Neutrophil (primary cell): ENCODE data around the gene HORMAD2.
"Not testable (repeated sequence)": the region's sequence is repeated elsewhere in the genome, so short reads cannot be mapped to it uniquely, and the experiment has no call there.

Experiments
- H3K27ac ChIP-seq: fragments of 200-600 bp; sonication (generic); 2 replicates; pipeline ENCODE4 v1.5.1; 2016; ENCODE audit warnings: mild to moderate bottlenecking, moderate library complexity
- H3K27me3 ChIP-seq: fragments of 200-600 bp; sonication (generic); 2 replicates; pipeline ENCODE4 v1.6.0; 2016; ENCODE audit warnings: mild to moderate bottlenecking
- H3K36me3 ChIP-seq: fragments of 200-600 bp; sonication (generic); 2 replicates; pipeline ENCODE4 v1.5.1; 2017
- H3K4me1 ChIP-seq, 2 experiments: fragments of 200-600 bp in 1 of 2; sonication (generic) in 1 of 2; 1 replicate in 1 of 2; 2 replicates in 1 of 2; pipeline versions ENCODE4 v1.5.1 to v1.6.1; 2013 to 2016; ENCODE audit warnings: low read depth in 1 of 2, low read length in 1 of 2, mild to moderate bottlenecking in 1 of 2, moderate library complexity in 1 of 2; ENCODE audit not compliant: control insufficient read depth in 1 of 2, insufficient read depth in 1 of 2
- H3K4me3 ChIP-seq, 2 experiments: fragments of 200-600 bp in 1 of 2; sonication (generic) in 1 of 2; 1 replicate in 1 of 2; 2 replicates in 1 of 2; pipeline ENCODE4 v1.5.1; 2013 to 2016; ENCODE audit warnings: low read depth in 1 of 2, low read length in 1 of 2, mild to moderate bottlenecking in 1 of 2, moderate library complexity in 1 of 2
- H3K9me3 ChIP-seq: fragments of 200-600 bp; sonication (generic); 2 replicates; pipeline ENCODE4 v1.5.1; 2016
- CTCF ChIP-seq: fragments of 200-600 bp; sonication (generic); IDR thresholded peaks from 2 replicates; pipeline ENCODE4 v1.5.1; 2016; ENCODE audit warnings: antibody characterized with exemption

Gene HORMAD2

DNA sequence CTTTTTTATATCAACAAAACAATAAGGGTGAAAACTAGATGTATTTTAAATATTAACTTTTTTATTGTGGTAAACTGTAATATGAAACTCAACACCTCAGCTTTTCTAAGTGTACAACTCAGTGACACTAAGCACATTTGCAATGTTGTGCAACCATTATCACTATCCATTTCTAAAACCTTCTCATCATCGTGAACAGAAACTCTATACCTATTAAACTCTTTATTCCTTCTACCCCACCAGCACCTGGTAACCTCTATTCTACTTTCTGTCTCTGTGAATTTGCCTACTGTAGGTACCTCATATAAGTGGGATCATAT lies 9.4 kb downstream of the HORMAD2 start:
- TF ChIP-seq CTCF: no peak
- Histone ChIP-seq H3K27ac (no peak overlapping the region), H3K27me3 (no peaks in the 10 kb centered on the region), H3K4me1 (no peaks in the 10 kb centered on the region), H3K4me3 (no peak overlapping the region), H3K9me3 (no peaks in the 10 kb centered on the region), H3K36me3 (no peaks in the 10 kb centered on the region)

GRCh38 chr22:30092686-30093085 lies 12.4 kb downstream of the HORMAD2 start:
- TF ChIP-seq CTCF: no peak
- Histone ChIP-seq H3K27ac (no peak overlapping the region), H3K27me3 (no peaks in the 10 kb centered on the region), H3K4me1 (no peaks in the 10 kb centered on the region), H3K9me3 (no peaks in the 10 kb centered on the region), H3K4me3 (no peak overlapping the region), H3K36me3 (no peaks in the 10 kb centered on the region)

- Histone ChIP-seq H3K4me3 (no peak overlapping the region), H3K36me3 (no peaks in the 10 kb centered on the region)
- TF ChIP-seq CTCF: no peak
Measured at GRCh38 chr22:30094804-30095203, 14.5 kb downstream of the HORMAD2 start.

DNA sequence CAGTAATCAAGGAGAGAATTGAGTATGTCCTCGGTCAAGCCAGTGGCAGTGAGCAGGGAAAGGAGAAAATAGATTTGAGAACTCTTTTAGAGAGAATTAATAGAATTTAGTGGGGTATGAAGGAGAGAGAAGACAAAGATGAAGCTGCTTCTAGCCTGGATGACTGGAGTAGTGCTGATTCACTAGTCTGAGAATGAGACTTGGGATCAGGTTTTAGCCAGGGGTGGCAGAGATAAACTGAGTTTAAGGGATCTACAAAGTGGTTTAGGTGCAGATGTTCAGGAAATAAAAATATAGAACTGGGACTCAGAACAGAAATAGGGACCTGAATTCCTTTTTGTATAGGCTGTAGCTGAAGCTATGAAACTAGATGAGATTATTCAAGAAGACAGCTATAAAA lies 17.6 kb downstream of the HORMAD2 start:
- Histone ChIP-seq H3K36me3 (no peaks in the 10 kb centered on the region), H3K4me3 (no peak overlapping the region), H3K4me1 (no peaks in the 10 kb centered on the region), H3K27ac (no peak overlapping the region), H3K9me3 (no peaks in the 10 kb centered on the region), H3K27me3 (no peaks in the 10 kb centered on the region)
- no peak for TF ChIP-seq CTCF

More at GRCh38 chr22:30094804-30095203, 14.5 kb downstream of the HORMAD2 start:
- H3K4me1 ChIP-seq: no peaks in the 10 kb centered on the region
- no peaks in the 10 kb centered on the region for H3K9me3 ChIP-seq
- H3K27me3 ChIP-seq: no peaks in the 10 kb centered on the region
- H3K27ac ChIP-seq: no peak overlapping the region

- H3K4me3 ChIP-seq, H3K9me3 ChIP-seq, H3K36me3 ChIP-seq, H3K27ac ChIP-seq, H3K4me1 ChIP-seq, H3K27me3 ChIP-seq: not testable (repeated sequence)
Measured at GRCh38 chr22:30100770-30101169, 20.5 kb downstream of the HORMAD2 start.

GRCh38 chr22:30104501-30105156 lies 24.4 kb downstream of the HORMAD2 start:
- no peak overlapping the region for H3K4me3 ChIP-seq
- no peaks in the 10 kb centered on the region for H3K36me3 ChIP-seq
- H3K27me3 ChIP-seq: peaks cover 3% of the 10 kb centered on the region
- no peak for TF ChIP-seq CTCF
- no peaks in the 10 kb centered on the region for H3K9me3 ChIP-seq
- H3K4me1 ChIP-seq: peaks cover 0 to 5% of the 10 kb centered on the region in 2 experiments
- H3K27ac ChIP-seq: no peak overlapping the region
